Spleen (tissue), 11 donors: ENCODE results near the gene C11orf21. TPM values are rescaled to one million over a fixed set of nuclear protein-coding genes. Genes with fewer than 3 reads are reported as not detected.

Source experiments
- DNase-seq: peaks from one replicate; pipeline ENCODE4 v3.0.0-alpha.2; 2020
- H3K27ac ChIP-seq, 8 donors: fragments of 200-600 bp; sonication (generic) in 7 of 8; 1 replicate in 4 of 8; 2 replicates in 4 of 8; pipeline versions ENCODE4 v1.5.0 to v1.8.0; 2016 to 2021; ENCODE audit warnings: inconsistent platforms in 4 of 8, mild to moderate bottlenecking in 4 of 8, moderate library complexity in 1 of 8
- H3K27me3 ChIP-seq, 7 donors: fragments of 200-600 bp; sonication (generic) in 6 of 7; replicated peaks in 1 of 7; 1 replicate in 4 of 7; 2 replicates in 3 of 7; pipeline versions ENCODE4 v1.5.0 to v1.8.0; 2016 to 2021; ENCODE audit warnings: inconsistent platforms in 3 of 7, mild to moderate bottlenecking in 1 of 7
- H3K36me3 ChIP-seq, 6 donors: fragments of 200-600 bp; sonication (generic) in 5 of 6; 1 replicate in 4 of 6; 2 replicates in 2 of 6; pipeline versions ENCODE4 v1.5.0 to v1.8.0; 2016 to 2021; ENCODE audit warnings: inconsistent platforms in 2 of 6
- H3K4me1 ChIP-seq, 6 donors: fragments of 200-600 bp; sonication (generic) in 5 of 6; 1 replicate in 3 of 6; 2 replicates in 3 of 6; pipeline versions ENCODE4 v1.5.0 to v1.8.0; 2016 to 2021; ENCODE audit warnings: inconsistent platforms in 3 of 6
- H3K4me3 ChIP-seq, 8 donors: fragments of 200-600 bp; sonication (generic) in 7 of 8; 1 replicate in 4 of 8; 2 replicates in 4 of 8; pipeline versions ENCODE4 v1.5.0 to v1.8.0; 2016 to 2021; ENCODE audit warnings: inconsistent platforms in 4 of 8, mild to moderate bottlenecking in 4 of 8, moderate library complexity in 2 of 8
- H3K9me3 ChIP-seq, 8 donors: fragments of 200-600 bp; sonication (generic) in 7 of 8; 1 replicate in 4 of 8; 2 replicates in 4 of 8; pipeline versions ENCODE4 v1.5.0 to v1.8.0; 2016 to 2021; ENCODE audit warnings: inconsistent platforms in 4 of 8
- CTCF ChIP-seq, 11 experiments: fragments of 200-600 bp in 7 of 11; fragments of 450-650 bp in 4 of 11; sonication (generic) in 4 of 11; IDR thresholded peaks in 8 of 11; conservative IDR thresholded peaks in 3 of 11; 1 replicate in 7 of 11; 2 replicates in 4 of 11; pipeline versions ENCODE4 v1.4.0 to v1.8.0; 2016 to 2021; ENCODE audit warnings: antibody characterized with exemption in 11 of 11, inconsistent platforms in 4 of 11, mild to moderate bottlenecking in 1 of 11
- POLR2A ChIP-seq, 3 donors: fragments of 450-650 bp; IDR thresholded peaks; one replicate each; pipeline ENCODE4 v1.5.1; 2017; ENCODE audit warnings: antibody characterized with exemption in 3 of 3, mild to moderate bottlenecking in 1 of 3
- POLR2AphosphoS5 ChIP-seq, 3 donors: sonication (generic); formaldehyde crosslinking; IDR thresholded peaks; one replicate each; pipeline ENCODE4 v1.5.1; 2017; ENCODE audit warnings: antibody characterized with exemption in 3 of 3
- WGBS, 5 donors: extraction: QIAGEN DNeasy Blood & Tissue Kit in 3 of 5; methylation state at CpG; one replicate each; pipeline versions ENCODE4 v1.1.5 to v1.1.7; 2013 to 2018; 5-methylcytosine and 5-hydroxymethylcytosine counted together
- intact Hi-C: fragments of 100-400 bp; cut with DNase I; formaldehyde crosslinking; loops from one replicate; pipeline ENCODE4 v1.15.0; 2023; ENCODE audit warnings: low total_unique reads
- polyA plus RNA-seq, 3 donors: library from polyadenylated mRNA; stranded (reverse); fragments of 200-250 nt; gene quantifications; one replicate each; pipeline ENCODE4 v1.2.1, GENCODE V29; 2013
- total RNA-seq, 7 donors: library from RNA; depleted of rRNA in 3 of 7; stranded (reverse); fragments of >200 nt in 3 of 7; fragmentation: NEBNext Ultra II Directional in 4 of 7; extraction: Animal tissue kit (Norgen Biotek cat#: 25700) in 4 of 7; gene quantifications; one replicate each; pipeline versions ENCODE4 v1.1.0 to v1.2.1, GENCODE V29; 2016 to 2021
- donor health status: healthy with polysubstance abuse.
- donor health status: DM: no; HTN: no; CAD: no; lungs with moderate emphysema.
- donor health status: DM: no; HTN: no; CAD: no.
- donor health status: Bipolar disorder and iron deficiency.
- donor health status: healthy.
- donor health status: DM: no; HTN: no; CAD: no.
- donor health status: DM: yes; HTN: yes; CAD: no.

Gene C11orf21
- total and polyA plus RNA-seq, 10 donors = 8.6 to 24.9 (median 17.1) TPM

GRCh38 chr11:2307501-2308331 lies 6.0 kb upstream of the C11orf21 start:
- H3K27ac ChIP-seq = peak overlapping the region in 7 of 8 donors; percentile 62 to 95 (median 87)

GRCh38 chr11:2306877-2307500 lies 5.3 kb upstream of the C11orf21 start:
- DNase-seq = peak; percentile 79
- Histone ChIP-seq H3K9me3 (no peaks in the 10 kb centered on the region), H3K27me3 (no peaks in the 10 kb centered on the region), H3K27ac (peak overlapping the region in 7 of 8 donors; percentile 62 to 95 (median 87)), H3K36me3 (no peaks in the 10 kb centered on the region), H3K4me3 (no peak overlapping the region), H3K4me1 (peaks cover 40 to 66% (median 55%) of the 10 kb centered on the region in 6 donors)
- no peak for TF ChIP-seq CTCF (IDR thresholded peaks at IDR 0.05 in 8 of 11, conservative IDR thresholded peaks at IDR 0.05 in 3 of 11)
- TF ChIP-seq POLR2AphosphoS5 (IDR thresholded peaks at IDR 0.05) = peak in 1 of 3 donors; percentile 11
- intact Hi-C loops = loop anchor here (5.0 kb wide), 1 partner anchor 95 kb away; the partner anchor contains the start of gene TSSC4
- WGBS, 5 donors = 55 to 61% (median 60%) methylated on average over 6 to 14 of the region's 14 CpGs

More at GRCh38 chr11:2307501-2308331, 6.0 kb upstream of the C11orf21 start:
- no peaks in the 10 kb centered on the region for H3K36me3 ChIP-seq
- H3K9me3 ChIP-seq = no peaks in the 10 kb centered on the region
- peaks cover 34 to 66% (median 48%) of the 10 kb centered on the region in 6 donors for H3K4me1 ChIP-seq
- DNase-seq = peak; percentile 61
- no peak for TF ChIP-seq CTCF (IDR thresholded peaks at IDR 0.05 in 8 of 11, conservative IDR thresholded peaks at IDR 0.05 in 3 of 11)
- no peak for TF ChIP-seq POLR2AphosphoS5 (IDR thresholded peaks at IDR 0.05)
- TF ChIP-seq POLR2A (IDR thresholded peaks at IDR 0.05) = no peak
- H3K4me3 ChIP-seq = no peak overlapping the region
- intact Hi-C loops = loop anchor here (5.0 kb wide), 1 partner anchor 95 kb away; the partner anchor contains the start of gene TSSC4
- WGBS, 5 donors = 83 to 89% (median 88%) methylated on average over 13 to 23 of the region's 23 CpGs
- no peaks in the 10 kb centered on the region for H3K27me3 ChIP-seq

- intact Hi-C loops = loop anchor here (5.0 kb wide), 1 partner anchor 96 kb away; the partner anchor contains the start of gene TSSC4
- Histone ChIP-seq H3K27me3 (no peaks in the 10 kb centered on the region), H3K4me3 (peak overlapping the region in 2 of 8 donors; percentile 9 to 73), H3K4me1 (peaks cover 43 to 67% (median 60%) of the 10 kb centered on the region in 6 donors), H3K9me3 (no peaks in the 10 kb centered on the region), H3K36me3 (no peaks in the 10 kb centered on the region), H3K27ac (peak overlapping the region; percentile 71 to 95 (median 87))
- TF ChIP-seq POLR2AphosphoS5 (IDR thresholded peaks at IDR 0.05) (peak; percentile 14 to 71 (median 53)), CTCF (IDR thresholded peaks at IDR 0.05 in 8 of 11, conservative IDR thresholded peaks at IDR 0.05 in 3 of 11) (no peak), POLR2A (IDR thresholded peaks at IDR 0.05) (no peak)
- DNase-seq = no peak
- 12 to 21% (median 19%) methylated on average over 4 of the region's 4 CpGs for WGBS, 5 donors
Measured at GRCh38 chr11:2306452-2306823, 4.7 kb upstream of the C11orf21 start.
